HG02571 (cell line): ENCODE results near the gene OR4P4.
A peak's percentile ranks its signal among the peaks of the same experiment; 100 is the strongest.

Experiments
- ATAC-seq: cut with Tn5 transposase; IDR thresholded peaks from one replicate; pipeline ENCODE4 v1.9.1; 2021; ENCODE audit warnings: mild to moderate bottlenecking, moderate library complexity; ENCODE audit not compliant: unreplicated experiment

The OR4P4 gene

DNA sequence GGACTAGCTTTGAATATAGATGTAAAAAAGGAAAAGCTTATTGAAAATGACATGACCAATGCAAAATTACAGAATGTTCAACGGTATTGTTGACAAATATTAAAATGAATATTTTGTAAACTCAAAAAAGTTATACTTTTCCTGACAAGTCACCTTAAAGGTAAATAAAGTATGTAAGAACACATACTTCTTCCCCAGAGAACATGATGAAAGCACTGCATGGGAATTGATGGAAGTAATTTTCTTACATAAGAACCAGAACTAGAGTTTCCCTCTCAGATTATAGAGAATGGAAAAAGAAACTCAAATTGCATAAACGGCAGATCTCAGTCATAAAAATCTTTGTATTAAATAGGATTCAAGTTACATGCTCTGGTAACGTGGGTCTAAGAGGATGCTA lies at the start of gene OR4P4:
OR4P4 (plus strand) TSS at position 301 of the 400 bp plus-strand sequence.
- no peak for ATAC-seq

DNA sequence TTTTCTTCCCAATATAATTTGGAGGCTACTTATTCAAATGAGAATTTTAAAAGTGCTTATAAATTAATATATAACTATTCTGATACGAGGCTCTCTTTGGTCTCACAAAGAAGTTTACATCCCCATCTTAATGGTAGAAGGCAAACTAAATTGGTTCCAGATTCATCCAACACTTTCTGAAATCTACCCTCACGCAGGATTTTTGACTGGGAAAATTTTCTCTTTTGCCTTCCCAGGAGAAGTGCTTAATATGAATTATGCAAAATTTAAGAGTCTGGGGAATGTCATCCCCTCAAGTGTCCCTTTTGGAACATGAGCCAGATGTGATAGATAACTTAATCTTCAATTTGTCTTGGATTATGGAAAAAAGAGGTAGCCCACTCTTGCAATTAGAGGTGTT lies 27.4 kb upstream of the OR4P4 start, which contains the start of gene OR4C11:
OR4C11 (minus strand) TSS at position 101 of the 400 bp plus-strand sequence. CDS start 3,272 bp downstream, outside the sequence.
- ATAC-seq, result no peak

DNA sequence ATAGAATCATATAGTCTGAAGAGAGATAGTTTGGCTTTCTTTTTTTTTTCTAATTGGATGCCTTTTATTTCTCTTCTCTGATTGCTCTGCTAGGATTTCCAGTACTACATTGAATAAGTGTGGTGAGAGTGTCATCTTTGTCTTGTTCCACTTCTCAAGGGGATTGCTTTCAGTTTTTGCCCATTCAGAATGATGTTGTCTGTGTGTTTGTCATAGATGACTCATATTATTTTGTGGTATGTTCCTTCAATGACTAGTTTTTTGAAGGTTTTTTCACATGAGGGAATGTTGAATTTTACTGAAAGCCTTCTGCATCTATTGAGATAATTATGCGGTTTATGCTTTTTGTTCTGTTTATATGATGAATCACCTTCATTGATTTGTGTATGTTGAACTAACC lies 10.4 kb upstream of the OR4P4 start:
- no peak for ATAC-seq

GRCh38 chr11:55648027-55648426 lies 13.1 kb downstream of the OR4P4 start, which contains the start of gene OR4S2:
Gene OR4S2, plus strand, starts transcription at chr11:55648327. Its CDS starts 2,577 bp downstream, at chr11:55650904.
- ATAC-seq, result no peak

DNA sequence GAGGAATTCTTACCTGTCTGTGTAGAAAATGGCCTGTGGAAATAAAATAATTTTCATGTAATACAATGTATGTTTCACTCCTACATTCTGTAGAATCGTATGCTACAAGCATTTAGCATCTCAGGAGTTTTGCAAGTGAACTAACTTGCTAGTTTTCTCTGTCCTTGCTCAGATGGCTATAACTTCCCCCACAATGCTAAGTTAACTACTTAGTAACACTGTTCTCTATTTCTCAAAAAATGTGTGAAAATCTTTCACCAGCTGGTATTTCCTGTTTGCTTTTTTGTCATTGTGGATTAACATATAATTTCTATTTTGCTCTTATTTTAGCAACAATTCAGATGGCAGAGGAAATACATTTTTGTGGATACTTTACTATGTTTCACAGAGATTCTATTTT lies 17.6 kb downstream of the OR4P4 start:
- no peak for ATAC-seq

- ATAC-seq, result no peak
These were observed 20.2 kb downstream of the OR4P4 start for GRCh38 chr11:55655096-55655495.

- ATAC-seq, result peak; percentile 96
These were observed 23.2 kb downstream of the OR4P4 start for GRCh38 chr11:55658031-55658573.

- ATAC-seq, result peak; percentile 22
These were observed 23.7 kb downstream of the OR4P4 start for GRCh38 chr11:55658608-55659007.

DNA sequence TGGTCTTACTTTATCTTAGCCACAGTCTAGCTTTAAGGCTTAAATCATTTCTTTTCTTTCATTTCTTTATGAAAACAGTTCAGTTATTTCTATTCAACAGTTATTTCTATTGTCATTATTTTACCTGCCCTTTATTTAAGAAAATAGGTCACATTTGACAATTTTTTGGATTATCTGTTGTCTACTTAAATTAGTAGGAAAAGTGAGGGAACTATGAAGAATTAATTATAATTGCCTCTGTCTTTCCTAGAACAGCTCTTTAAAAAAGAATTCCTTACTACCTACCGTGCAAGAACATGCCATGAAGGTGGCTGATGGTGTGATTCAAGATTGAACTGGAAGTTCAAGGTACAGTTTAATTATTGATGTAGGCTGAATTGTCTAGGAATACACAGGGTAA lies 27.0 kb downstream of the OR4P4 start, which contains the start of gene OR4C6:
OR4C6 (plus strand) TSS at position 301 of the 400 bp plus-strand sequence. CDS start 2,966 bp downstream, outside the sequence.
- ATAC-seq, result no peak

- no peak for ATAC-seq
These were observed 34.5 kb downstream of the OR4P4 start for GRCh38 chr11:55669376-55669775.

DNA sequence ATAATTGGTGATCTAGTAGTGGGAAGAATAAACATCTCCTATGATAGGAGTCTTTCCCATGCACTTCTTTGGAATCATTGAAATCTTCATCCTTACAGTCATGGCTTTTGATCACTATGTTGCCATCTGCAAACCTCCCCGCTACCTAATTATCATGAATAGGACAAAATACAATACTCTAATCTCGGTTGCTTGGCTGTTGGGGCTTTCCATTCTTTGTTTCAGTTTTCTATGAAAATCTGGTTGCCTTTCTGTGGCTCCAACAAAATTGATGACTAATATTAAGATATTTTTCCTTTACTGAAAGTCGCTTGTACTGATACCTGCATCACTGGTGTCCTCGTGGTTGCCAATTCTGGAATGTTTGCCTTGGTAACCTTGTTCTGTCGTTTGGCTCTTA lies 38.9 kb downstream of the OR4P4 start:
- ATAC-seq, result no peak
